Globus pallidus (tissue), 1 donor: ENCODE measurements around the gene PPP1R1B.
A peak's percentile ranks its signal among the peaks of the same experiment; 100 is the strongest.

Source experiments
- DNase-seq: peaks from one replicate; pipeline ENCODE4 v3.0.0-alpha.2; 2015; ENCODE audit warnings: low spot score

Gene PPP1R1B

DNA sequence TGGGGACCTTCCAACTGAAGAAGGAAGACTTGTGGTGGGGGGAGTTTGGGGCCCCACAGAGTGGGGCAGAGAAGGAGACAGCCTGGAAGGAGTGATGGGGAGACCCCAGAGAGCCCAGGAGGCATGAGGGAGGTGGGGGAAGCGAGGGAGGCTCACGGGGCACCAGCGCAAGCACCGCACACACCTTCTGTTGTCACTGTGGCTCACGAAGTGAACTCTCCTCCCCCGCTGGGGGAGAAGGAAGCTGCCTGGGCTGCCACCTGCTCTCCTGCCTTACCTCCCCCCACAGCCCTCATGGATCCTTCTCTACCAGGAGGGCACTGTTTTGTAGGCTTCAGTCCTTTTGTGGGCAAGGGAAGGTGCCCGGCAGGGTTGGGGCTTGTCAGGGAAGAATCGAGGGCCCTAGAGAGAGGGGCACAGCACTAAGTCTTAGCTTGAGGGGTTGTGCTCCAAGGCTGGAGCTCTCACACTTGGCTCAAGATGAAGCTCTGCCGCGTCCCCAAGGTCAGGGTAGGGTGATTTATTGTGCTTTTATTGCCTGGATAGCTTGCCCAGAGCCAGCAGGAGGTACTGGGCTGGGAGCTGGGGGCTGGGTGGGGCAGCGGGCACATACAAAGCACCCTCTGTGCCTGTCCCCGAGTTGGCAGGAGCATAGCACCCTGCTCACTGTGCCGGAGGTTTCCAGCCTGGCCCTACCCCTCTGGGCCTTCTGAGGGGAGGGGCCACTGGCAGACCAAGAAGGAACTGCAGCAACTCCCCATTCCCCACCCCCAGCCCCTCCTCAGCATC is 5.6 kb downstream of the PPP1R1B start:
- DNase-seq, result peak; percentile 84

DNA sequence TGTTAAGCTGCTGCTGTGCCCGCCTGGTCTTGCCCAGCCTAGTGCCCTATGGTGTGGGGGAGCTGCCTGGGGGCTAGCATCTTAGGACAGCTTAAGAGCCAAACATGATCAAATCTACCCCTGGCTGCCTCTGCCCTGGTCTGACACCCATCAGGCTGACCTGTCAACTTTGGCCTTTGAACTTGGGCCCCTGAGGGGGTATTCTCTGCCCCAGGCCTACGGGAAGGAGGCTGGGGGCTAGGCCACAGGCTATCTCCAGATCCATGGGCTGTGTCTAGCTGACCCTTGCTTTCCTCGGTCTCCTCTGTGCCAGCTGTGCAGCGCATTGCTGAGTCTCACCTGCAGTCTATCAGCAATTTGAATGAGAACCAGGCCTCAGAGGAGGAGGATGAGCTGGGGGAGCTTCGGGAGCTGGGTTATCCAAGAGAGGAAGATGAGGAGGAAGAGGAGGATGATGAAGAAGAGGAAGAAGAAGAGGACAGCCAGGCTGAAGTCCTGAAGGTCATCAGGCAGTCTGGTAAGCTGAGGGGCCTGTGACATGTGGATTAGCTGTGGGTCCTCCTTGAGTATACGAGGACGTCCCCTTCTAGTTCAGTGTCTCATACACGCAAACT is 6.9 kb downstream of the PPP1R1B start:
- no peak for DNase-seq

DNA sequence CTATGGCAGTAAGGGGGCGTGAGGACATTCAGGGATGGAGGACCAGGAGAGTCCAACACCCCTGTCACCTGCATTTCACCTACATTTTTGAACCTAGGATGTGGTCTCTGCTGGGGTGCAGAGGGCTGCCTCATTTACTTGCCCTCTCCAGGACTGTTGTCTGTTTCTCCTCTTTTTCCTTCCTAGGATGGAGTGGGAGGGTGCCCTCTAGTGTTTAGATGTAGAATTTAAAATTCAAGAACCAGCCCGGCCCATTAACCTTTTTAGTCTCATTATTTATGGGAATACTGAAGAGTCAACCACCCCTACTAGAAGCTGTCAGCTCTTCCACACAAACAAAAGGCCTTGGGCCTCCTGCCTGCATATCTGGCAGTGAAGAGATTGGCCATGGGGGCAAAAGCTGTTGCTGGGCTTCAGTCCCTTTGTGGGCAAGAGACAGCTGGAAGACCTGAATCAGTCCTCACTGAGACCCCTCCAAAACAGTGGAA is 7.7 kb downstream of the PPP1R1B start:
- DNase-seq, result peak; percentile 60

DNA sequence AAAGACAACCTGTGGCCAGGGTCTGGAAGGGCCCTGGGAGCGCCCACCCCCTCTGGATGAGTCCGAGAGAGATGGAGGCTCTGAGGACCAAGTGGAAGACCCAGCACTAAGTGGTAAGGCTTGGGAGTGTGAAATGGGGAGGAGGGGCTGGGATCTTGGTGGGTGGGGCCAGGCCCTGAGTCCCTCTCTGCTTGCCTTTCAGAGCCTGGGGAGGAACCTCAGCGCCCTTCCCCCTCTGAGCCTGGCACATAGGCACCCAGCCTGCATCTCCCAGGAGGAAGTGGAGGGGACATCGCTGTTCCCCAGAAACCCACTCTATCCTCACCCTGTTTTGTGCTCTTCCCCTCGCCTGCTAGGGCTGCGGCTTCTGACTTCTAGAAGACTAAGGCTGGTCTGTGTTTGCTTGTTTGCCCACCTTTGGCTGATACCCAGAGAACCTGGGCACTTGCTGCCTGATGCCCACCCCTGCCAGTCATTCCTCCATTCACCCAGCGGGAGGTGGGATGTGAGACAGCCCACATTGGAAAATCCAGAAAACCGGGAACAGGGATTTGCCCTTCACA is 8.9 kb downstream of the PPP1R1B start:
- no peak for DNase-seq

DNA sequence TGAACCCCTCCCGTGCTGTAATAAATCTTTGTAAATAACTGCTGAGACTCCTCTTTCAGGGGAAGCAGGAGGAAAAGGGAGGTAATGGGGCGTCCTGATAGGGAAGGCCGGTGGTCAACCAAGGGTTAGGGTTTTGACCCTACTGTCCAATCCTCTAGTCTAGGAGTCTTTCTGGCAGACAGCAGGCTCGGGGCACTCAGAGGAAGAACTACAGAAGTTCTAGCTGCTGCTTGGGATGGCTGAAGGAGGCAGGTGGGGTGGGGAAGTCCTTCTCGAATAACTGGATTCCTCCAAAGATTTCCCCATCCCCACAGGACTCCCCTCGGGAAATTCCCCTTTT is 9.8 kb downstream of the PPP1R1B start:
- no peak for DNase-seq

DNA sequence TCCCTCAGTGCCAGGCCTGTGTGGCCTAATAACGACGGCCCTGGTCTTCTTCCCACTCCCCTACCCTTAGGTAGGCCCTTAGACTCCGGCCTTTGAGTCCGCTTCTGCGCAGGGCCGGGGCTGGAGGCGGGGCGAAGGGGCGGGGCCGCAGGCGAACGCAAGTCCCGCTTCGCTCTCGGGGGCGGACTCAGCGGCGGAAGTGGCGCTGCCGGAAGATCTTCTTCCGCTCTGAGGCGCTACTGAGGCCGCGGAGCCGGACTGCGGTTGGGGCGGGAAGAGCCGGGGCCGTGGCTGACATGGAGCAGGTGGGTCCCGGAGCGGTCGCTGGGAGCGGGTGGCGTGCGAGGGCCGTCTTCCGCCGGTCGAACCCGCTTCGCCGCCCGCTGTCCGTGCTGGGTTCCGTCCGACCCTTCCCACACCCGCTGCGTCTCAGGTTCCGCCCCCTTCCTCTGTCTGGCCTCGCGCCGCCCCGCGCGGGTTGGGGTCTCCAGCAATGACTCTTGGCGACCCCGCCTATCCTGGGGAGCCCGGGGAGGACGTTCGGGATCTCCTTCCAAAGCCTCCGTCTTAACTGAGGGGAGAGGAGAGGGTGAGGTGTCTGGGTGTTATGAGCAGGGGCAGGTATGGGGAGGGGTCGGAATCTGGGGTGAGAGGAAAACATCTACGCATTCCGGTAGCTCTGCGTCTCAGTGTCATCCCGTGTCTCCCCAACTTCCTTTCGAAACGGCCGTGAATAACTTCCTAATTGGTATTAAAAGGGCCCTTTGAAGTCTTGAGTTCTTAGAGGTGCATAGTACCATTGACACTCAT is 10.4 kb downstream of the PPP1R1B start, which contains the start of gene STARD3:
Gene STARD3, plus strand, starts transcription at position 218 of the 810 bp plus-strand sequence. CDS start 16,388 bp downstream, outside the sequence.
- DNase-seq, result peak; percentile 90

DNA sequence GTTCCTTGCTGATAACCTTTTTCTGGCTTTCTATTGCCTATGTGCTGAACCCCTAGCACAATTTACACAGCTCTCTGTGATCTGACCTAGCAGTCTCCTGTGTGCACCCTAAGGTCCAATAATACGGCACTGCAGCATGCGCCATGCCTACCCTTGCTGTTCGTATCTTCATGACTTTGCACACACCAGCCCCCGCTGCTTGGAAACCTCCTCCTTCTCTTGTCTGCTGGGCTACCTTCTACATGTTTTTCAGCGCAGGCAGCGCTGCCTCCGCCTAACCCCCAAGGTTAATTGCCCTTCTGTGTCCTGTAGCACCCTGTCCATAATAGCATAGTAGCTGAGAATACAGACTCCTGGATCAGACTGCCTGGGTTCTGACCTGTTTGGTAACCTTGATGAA is 11.6 kb downstream of the PPP1R1B start:
- no peak for DNase-seq

DNA sequence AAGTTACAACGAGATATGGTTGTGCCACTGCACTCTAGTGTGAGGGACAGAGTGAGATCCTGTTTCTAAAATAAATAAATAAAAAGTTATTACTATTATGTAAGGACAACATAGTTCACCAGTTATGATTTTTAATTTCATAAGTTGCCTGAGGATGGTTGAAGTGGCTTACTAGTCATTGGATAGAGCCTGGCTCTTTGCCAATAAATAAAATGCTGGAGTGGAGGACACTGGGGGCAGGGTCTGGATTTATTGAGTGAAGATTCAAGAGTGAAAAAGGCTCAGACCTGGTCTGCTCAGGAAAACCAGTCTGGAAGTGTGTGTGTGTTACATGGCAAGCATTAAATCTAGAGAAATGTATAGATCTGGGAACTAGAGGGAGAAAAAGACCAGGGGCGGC is 12.3 kb downstream of the PPP1R1B start:
- DNase-seq, result no peak

DNA sequence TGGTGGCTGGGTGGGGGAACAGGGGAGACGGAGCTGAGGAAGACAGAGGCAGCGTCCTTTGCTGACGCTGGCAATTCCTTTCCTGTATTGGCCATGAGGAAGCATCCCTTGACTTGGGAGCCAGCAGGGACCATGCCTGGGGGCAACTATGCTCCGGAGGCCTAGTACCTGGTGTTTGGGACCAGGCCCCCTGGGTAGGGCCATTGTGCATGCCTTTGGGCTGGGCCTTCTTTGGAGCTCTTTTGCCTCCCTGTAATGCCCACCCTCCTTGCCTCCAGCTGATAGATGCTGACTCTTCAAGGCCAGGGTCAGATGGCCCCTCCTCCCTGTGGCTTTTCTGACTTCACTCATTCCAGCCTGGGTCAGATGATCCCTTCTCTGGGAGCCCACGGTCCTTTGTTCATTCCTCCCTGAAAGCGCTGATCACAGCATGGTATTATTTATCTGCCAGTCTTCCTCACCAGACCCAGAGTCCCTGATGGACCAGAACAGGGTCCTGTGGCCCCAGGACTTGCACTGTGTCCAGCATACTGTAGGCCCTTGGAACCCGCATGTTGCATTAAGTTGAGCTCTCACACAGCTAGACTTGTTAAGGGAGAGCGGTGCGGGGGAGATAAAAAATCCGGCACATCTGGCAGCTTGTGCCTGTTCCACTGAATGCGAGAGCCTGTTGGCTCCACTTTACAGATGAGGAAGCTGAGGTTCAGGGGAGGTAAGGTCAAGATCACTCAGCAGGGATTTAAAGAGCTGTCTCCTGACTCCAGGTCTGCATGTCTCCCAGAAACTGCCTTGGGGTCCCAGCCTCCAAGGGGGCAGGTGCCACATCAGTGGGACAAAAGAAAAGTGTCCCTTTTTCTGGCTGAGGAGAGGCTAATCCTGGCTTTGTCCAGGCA is 13.1 kb downstream of the PPP1R1B start:
- no peak for DNase-seq

DNA sequence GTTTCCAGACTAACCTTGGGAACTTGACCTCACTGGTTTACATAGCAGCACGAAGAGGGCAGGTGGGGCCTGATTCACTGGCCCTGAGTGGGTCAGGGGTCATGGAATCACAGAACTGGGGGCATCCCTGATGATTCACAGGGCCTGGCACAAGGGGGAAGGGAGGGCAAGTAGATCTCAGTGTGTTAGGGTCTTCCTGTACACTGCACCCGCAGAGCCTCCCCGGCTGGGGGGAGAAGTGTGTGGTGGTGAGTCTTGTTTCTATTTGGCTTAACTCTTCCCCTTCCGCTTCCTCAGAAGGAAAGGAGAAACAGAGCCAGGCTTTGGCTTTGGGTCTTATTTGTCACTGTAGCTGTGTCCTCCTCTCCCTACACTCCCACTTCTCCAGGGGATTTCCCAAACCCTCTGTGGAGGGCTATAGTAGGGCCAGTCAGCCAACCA is 13.9 kb downstream of the PPP1R1B start:
- no peak for DNase-seq

DNA sequence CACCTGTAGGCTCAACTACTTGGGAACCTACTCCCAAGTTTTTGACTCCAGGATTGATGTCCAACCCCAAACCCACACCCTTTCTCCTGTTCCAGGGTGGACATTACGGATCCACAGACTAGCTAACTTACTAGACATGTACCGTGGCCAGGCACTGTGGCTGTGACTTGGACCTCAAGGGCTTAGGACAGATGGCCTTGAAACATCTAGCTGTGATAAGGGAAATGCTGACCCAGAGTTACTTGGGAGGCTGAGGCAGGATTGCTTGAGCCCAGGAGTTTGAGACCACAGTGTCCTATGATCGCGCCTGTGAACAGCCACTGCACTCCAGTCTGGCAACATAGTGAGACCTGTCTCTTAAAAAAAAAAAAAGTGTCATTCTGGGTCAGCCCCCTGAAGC is 14.3 kb downstream of the PPP1R1B start:
- DNase-seq, result no peak

DNA sequence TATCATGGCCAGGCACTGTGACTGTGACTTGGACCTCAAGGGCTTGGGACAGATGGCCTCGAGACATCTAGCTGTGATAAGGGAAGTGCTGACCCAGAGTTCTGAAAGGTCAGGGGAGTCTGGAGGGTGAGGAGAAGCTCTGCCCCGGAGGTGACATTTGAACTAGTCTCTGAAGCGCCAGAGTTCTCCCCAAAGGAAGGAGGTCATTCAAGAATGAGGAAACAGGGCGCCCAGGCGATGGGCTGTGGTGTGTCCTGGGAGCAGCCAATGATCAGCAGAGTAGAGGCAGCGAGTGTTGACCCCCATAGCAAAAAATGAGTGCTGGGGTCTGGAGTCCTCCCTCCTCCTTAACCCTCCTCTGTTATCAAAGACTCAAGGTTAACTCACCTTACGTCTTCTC is 15.1 kb downstream of the PPP1R1B start:
- DNase-seq, result no peak

DNA sequence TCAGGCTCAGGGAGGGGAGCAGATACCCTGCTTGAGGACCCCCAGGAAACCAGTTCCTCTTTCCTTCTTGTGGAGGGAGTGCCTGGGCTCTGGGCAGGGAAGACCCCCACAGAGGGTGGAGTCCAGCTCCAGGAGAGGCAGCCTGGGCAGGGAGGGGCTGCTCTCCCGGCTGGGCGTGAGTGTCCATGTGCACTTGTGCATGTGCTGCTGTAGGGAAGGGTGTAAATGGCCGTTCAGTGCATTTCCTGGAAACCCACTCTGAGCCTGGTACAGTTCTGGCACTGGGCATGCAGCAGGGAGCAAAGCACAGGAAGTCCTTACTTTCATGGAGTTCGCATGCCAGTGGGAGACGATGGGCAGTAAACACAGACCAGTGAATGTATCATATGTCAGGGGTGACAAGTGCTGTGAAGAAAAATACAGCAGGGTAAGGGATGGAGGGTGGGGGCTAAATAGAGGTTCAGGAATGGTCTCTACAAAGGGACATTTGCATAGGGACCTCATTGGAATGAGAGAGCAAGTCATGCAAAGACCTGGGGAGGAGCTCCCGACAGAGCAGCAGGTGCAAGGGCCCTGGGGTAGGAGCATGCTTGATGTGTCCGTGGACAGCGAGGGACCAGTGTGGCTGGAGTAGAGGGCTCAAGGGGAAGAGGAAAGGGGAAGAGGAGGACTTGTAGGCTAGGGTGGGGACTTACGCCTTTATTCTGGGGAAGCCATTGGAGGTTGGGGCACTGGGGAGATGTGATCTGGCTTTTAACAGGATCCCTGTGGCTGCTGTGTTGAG is 15.7 kb downstream of the PPP1R1B start:
- DNase-seq, result no peak

DNA sequence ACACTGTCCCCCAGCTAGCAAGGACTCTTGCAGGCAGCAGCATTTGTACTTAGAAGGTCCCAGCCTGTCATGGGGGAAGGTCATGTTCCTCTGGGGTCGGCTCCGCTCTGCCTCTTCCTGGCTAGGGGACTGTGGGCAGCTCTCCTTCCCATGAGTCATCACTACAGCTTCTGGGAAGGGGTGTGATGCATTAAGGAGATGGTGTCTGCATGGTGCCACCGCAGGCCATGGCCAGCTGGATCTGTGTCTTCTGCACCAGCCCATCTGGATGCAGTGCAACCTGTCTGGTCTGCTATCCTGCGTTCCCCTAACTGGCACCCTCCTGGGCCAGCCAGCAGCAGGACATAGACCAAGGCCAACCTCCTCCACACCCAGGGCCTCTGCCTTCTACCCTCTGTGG is 16.5 kb downstream of the PPP1R1B start:
- no peak for DNase-seq

DNA sequence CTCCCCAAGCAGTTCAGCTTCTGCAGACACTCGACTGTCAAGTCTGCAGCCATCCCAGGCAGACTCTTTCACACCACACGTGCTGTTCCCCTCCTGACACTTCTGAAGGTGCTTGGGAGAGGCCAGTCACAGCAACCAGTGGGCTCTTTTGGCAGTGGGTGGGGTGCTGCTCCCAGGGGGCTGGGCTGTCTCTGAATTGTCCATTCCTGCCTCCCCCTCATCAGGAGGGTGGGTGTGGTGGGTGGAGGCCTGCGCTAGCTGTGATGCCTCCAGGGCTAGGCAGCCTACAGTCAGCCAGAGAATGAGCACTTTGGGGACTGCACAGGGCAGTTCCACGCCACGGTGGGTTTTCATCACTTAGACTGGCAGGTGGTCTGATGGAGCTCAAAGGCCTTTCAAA is 20.5 kb downstream of the PPP1R1B start:
- DNase-seq, result no peak

DNA sequence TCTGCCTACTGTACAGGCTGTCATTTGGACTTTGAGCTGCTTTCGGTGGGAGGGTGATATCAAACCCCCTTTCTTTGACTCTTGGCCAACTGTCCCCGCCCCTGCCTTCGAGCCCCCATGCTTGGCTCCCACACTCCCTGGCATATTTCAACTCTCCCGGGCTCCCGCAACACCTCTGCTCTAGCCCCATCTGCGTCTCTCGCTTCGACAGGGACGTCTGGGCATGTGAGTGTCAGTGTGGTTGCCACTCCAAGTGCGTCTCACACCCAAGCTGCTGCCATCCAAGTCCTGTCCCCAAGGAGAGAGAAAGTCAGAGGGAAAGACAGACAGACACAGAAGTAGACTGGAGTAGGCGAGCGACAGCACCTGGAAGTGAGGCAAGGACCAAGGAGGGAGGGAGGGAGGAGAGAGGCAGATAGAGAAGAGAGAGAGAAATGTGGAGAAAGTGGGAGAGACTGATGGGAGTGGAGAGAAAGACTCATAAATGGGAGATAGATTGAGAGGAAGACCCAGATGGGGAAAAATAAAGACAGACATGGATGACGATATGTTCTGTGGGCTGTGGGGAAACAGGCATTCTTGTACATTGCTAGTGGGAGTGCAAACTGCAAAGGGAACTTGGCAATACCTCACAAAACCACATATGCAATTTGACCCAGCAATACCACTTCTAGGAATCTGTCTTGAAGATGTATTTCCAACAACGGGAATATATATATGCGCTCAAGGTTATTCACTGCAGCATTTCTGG is 22.0 kb downstream of the PPP1R1B start:
- DNase-seq, result no peak

DNA sequence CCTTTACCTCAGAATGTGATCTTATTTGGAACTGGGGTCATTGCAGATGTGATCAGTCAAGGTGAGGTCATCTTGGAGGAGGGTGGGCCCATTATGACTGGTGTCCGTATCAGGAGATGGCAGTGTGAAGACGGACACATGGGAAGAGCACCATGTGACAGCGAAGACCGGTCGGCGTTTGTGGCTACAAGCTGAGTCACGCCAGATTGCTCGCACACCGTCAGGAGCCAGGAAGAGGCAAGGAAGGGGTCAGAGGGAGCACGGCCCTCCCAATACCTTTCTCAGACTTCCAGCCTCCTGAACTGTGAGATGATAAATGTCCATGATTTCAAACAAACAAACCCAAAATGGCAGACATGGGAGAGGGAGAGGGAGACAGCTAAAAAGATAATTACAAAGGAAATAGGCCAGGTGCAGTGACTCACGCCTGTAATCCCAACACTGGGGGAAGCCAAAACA is 23.4 kb downstream of the PPP1R1B start:
- no peak for DNase-seq

DNA sequence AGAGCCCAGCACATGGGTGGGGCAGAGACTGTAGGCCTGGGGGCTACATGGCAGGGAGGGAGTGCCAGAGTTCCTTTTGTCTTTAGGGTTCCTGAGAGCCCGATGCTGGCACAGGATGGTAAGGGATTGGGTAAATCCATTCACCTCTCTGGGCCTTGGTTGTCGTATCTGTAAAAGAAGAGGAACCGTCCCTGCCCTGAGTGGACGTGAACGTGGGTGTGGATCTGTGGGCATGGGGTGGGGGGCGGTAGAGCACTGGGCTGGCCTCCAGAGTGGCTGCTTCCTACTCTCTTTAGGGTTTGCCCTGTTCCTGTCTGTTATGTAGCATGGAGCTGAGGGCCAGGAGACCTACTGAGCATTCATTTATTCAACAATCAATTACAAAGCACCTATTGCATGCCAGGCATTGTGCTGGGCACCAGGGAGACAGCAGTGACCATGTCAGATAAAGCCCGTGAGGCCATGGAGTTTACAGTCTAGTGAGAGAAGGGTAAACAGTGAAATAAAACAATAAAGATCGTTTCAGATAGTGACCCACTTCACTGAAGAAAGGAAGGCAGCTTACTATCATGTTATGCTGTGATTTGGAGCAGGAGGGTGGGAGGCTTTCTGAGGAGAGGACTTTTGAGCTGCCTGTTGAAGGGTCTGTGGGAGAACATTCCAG is 25.3 kb downstream of the PPP1R1B start:
- DNase-seq, result no peak
